BLaER1 (cell line): ENCODE results near the gene TMEM17.

Experiments used
- H3K27ac ChIP-seq: shearing (Covaris generic); formaldehyde crosslinking; 2 replicates; pipeline ENCODE4 v1.8.1; 2022
- H3K27me3 ChIP-seq: shearing (Covaris generic); formaldehyde crosslinking; 2 replicates; pipeline ENCODE4 v1.8.1; 2022
- H3K36me3 ChIP-seq: shearing (Covaris generic); formaldehyde crosslinking; 2 replicates; pipeline ENCODE4 v1.8.1; 2022
- H3K4me1 ChIP-seq: shearing (Covaris generic); formaldehyde crosslinking; 2 replicates; pipeline ENCODE4 v1.8.1; 2022
- H3K4me2 ChIP-seq: shearing (Covaris generic); formaldehyde crosslinking; 2 replicates; pipeline ENCODE4 v1.8.1; 2022
- H3K4me3 ChIP-seq: shearing (Covaris generic); formaldehyde crosslinking; 2 replicates; pipeline ENCODE4 v1.8.1; 2022
- H3K9ac ChIP-seq: shearing (Covaris generic); formaldehyde crosslinking; 2 replicates; pipeline ENCODE4 v1.8.1; 2022
- H3K9me3 ChIP-seq: shearing (Covaris generic); formaldehyde crosslinking; 2 replicates; pipeline ENCODE4 v1.8.1; 2022
- H4K20me1 ChIP-seq: shearing (Covaris generic); formaldehyde crosslinking; 2 replicates; pipeline ENCODE4 v1.8.1; 2022
- Cebpa-rat ChIP-seq: shearing (Covaris generic); IDR thresholded peaks from 2 replicates; pipeline ENCODE4 v1.8.1; 2022

Gene TMEM17

GRCh38 chr2:62459106-62459505 is 46.9 kb downstream of the TMEM17 start:
- Histone ChIP-seq H3K9ac (no peak overlapping the region), H3K27me3 (0 out of 2 replicates have a peak, but pooled peaks cover 3% of the 10 kb centered on the region), H3K4me1 (peaks cover 6% of the 10 kb centered on the region), H3K9me3 (no peaks in the 10 kb centered on the region), H3K4me2 (no peak overlapping the region), H3K4me3 (no peak overlapping the region), H3K36me3 (no peaks in the 10 kb centered on the region), H4K20me1 (no peaks in the 10 kb centered on the region), H3K27ac (no peak overlapping the region)
- TF ChIP-seq Cebpa-rat = no peak

- 0 out of 2 replicates have a peak, but pooled peaks cover 3% of the 10 kb centered on the region for H3K27me3 ChIP-seq
- peaks cover 6% of the 10 kb centered on the region for H3K4me1 ChIP-seq
- H3K27ac ChIP-seq = no peak overlapping the region
- TF ChIP-seq Cebpa-rat = no peak
- no peaks in the 10 kb centered on the region for H4K20me1 ChIP-seq
- no peak overlapping the region for H3K9ac ChIP-seq
- H3K36me3 ChIP-seq = no peaks in the 10 kb centered on the region
- no peak overlapping the region for H3K4me3 ChIP-seq
- H3K4me2 ChIP-seq = no peak overlapping the region
- no peaks in the 10 kb centered on the region for H3K9me3 ChIP-seq
These were observed 47.3 kb downstream of the TMEM17 start for GRCh38 chr2:62458671-62459081.

- no peak for TF ChIP-seq Cebpa-rat
- Histone ChIP-seq H3K27ac (no peak overlapping the region), H3K9ac (no peak overlapping the region), H3K36me3 (no peaks in the 10 kb centered on the region), H3K4me2 (no peak overlapping the region), H3K4me3 (no peak overlapping the region), H3K4me1 (peaks cover 6% of the 10 kb centered on the region), H3K9me3 (no peaks in the 10 kb centered on the region), H4K20me1 (no peaks in the 10 kb centered on the region), H3K27me3 (0 out of 2 replicates have a peak, but pooled peaks cover 3% of the 10 kb centered on the region)
These were observed 47.8 kb downstream of the TMEM17 start for GRCh38 chr2:62458206-62458641.

- peak overlapping the region; percentile 73 for H3K9ac ChIP-seq
- no peak for TF ChIP-seq Cebpa-rat
- H3K9me3 ChIP-seq = no peaks in the 10 kb centered on the region
These were observed 48.4 kb downstream of the TMEM17 start for GRCh38 chr2:62457556-62457955.

GRCh38 chr2:62456721-62457539 is 49.1 kb downstream of the TMEM17 start:
- Histone ChIP-seq H3K4me2 (peak overlapping the region; percentile 99), H3K27ac (peak overlapping the region; percentile 58), H3K4me1 (peaks cover 6% of the 10 kb centered on the region), H3K27me3 (0 out of 2 replicates have a peak, but pooled peaks cover 3% of the 10 kb centered on the region), H3K9ac (peak overlapping the region; percentile 73), H4K20me1 (no peaks in the 10 kb centered on the region), H3K9me3 (no peaks in the 10 kb centered on the region), H3K36me3 (no peaks in the 10 kb centered on the region), H3K4me3 (peak overlapping the region; percentile 70)
- TF ChIP-seq Cebpa-rat = no peak

More at GRCh38 chr2:62457556-62457955, 48.4 kb downstream of the TMEM17 start:
- Histone ChIP-seq H3K36me3 (no peaks in the 10 kb centered on the region), H4K20me1 (no peaks in the 10 kb centered on the region), H3K27me3 (0 out of 2 replicates have a peak, but pooled peaks cover 3% of the 10 kb centered on the region), H3K4me2 (peak overlapping the region; percentile 99), H3K27ac (peak overlapping the region; percentile 58; the same call in 1 of the 2 replicates), H3K4me1 (peaks cover 6% of the 10 kb centered on the region), H3K4me3 (peak overlapping the region; percentile 70)

- TF ChIP-seq Cebpa-rat = no peak
- H3K36me3 ChIP-seq = no peaks in the 10 kb centered on the region
- no peak overlapping the region for H3K27ac ChIP-seq
- H3K4me1 ChIP-seq = peaks cover 6% of the 10 kb centered on the region
- no peaks in the 10 kb centered on the region for H3K9me3 ChIP-seq
- H3K27me3 ChIP-seq = 0 out of 2 replicates have a peak, but pooled peaks cover 3% of the 10 kb centered on the region
- H4K20me1 ChIP-seq = no peaks in the 10 kb centered on the region
- no peak overlapping the region for H3K4me3 ChIP-seq
- no peak overlapping the region; the same call in 1 of the 2 replicates for H3K4me2 ChIP-seq
- H3K9ac ChIP-seq = peak overlapping the region; percentile 73; the same call in 1 of the 2 replicates
These were observed 49.9 kb downstream of the TMEM17 start for GRCh38 chr2:62455957-62456692.

GRCh38 chr2:62453955-62454354 is 52.0 kb downstream of the TMEM17 start:
- Histone ChIP-seq H4K20me1 (no peaks in the 10 kb centered on the region), H3K9me3 (no peaks in the 10 kb centered on the region), H3K4me1 (peaks cover 6% of the 10 kb centered on the region), H3K4me2 (no peak overlapping the region), H3K4me3 (no peak overlapping the region), H3K27ac (no peak overlapping the region), H3K27me3 (0 out of 2 replicates have a peak, but pooled peaks cover 3% of the 10 kb centered on the region), H3K36me3 (no peaks in the 10 kb centered on the region), H3K9ac (no peak overlapping the region)
- no peak for TF ChIP-seq Cebpa-rat

- no peak overlapping the region for H3K4me2 ChIP-seq
- no peak overlapping the region for H3K27ac ChIP-seq
- no peak overlapping the region for H3K4me3 ChIP-seq
- H3K4me1 ChIP-seq = peaks cover 6% of the 10 kb centered on the region
- H3K9me3 ChIP-seq = no peaks in the 10 kb centered on the region
- H3K9ac ChIP-seq = no peak overlapping the region
- H3K36me3 ChIP-seq = no peaks in the 10 kb centered on the region
- TF ChIP-seq Cebpa-rat = no peak
- no peaks in the 10 kb centered on the region for H4K20me1 ChIP-seq
- H3K27me3 ChIP-seq = 0 out of 2 replicates have a peak, but pooled peaks cover 3% of the 10 kb centered on the region
These were observed 53.1 kb downstream of the TMEM17 start for GRCh38 chr2:62452701-62453454.

GRCh38 chr2:62450716-62451191 is 55.2 kb downstream of the TMEM17 start:
- Histone ChIP-seq H3K27ac (no peak overlapping the region), H3K9me3 (no peaks in the 10 kb centered on the region), H3K4me1 (no peaks in the 10 kb centered on the region), H3K4me3 (no peak overlapping the region), H3K27me3 (no peaks in the 10 kb centered on the region), H3K4me2 (no peak overlapping the region), H3K36me3 (no peaks in the 10 kb centered on the region), H4K20me1 (no peaks in the 10 kb centered on the region), H3K9ac (no peak overlapping the region)
- no peak for TF ChIP-seq Cebpa-rat
